ENCODE data around the gene S100A3.
"Not testable (repeated sequence)": the region's sequence is repeated elsewhere in the genome, so short reads cannot be mapped to it uniquely, and the experiment has no call there.

DNA sequence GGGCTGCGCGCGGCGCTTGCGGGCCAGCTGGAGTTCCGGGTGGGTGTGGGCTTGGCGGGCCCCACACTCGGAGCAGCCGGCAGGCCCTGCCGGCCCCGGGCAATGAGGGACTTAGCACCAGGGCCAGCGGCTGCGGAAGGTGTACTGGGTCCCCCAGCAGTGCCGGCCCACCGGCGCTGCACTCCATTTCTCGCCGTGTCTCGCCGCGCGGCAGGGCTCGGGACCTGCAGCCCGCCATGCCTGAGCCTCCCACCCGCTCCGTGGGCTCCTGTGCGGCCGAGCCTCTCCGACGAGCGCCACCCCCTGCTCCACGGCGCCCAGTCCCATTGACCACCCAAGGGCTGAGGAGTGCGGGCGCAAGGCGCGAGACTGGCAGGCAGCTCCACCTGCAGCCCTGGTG lies 27.2 kb downstream of the S100A3 start:
- not testable (repeated sequence) for TF ChIP-seq CTCF (IDR thresholded peaks at IDR 0.05; ENCODE audit: insufficient read depth, low read length, poor library complexity, severe bottlenecking); EZH2phosphoT487 (conservative IDR thresholded peaks at IDR 0.05; ENCODE audit: low read length)

All from SU-DHL-6 (cell line).